Uterus (tissue), 4 donors: ENCODE measurements around the gene ZNF207. TPM values are rescaled to one million over a fixed set of nuclear protein-coding genes. Genes with fewer than 3 reads are reported as not detected.
"Not testable (repeated sequence)": the region's sequence is repeated elsewhere in the genome, so short reads cannot be mapped to it uniquely, and the experiment has no call there.

Source experiments
- DNase-seq, 2 donors: peaks; one replicate each; pipeline ENCODE4 v3.0.0-alpha.2; 2019 to 2020
- H3K27ac ChIP-seq, 2 donors: fragments of 200-600 bp; sonication (generic); 1 replicate in 1 of 2; 2 replicates in 1 of 2; pipeline ENCODE4 v1.5.1; 2016 to 2018
- H3K27me3 ChIP-seq, 2 donors: fragments of 200-600 bp; sonication (generic); one replicate each; pipeline ENCODE4 v1.5.1; 2018 to 2019; ENCODE audit warnings: control low read depth in 1 of 2
- H3K36me3 ChIP-seq, 2 donors: fragments of 200-600 bp; sonication (generic); one replicate each; pipeline ENCODE4 v1.5.1; 2019; ENCODE audit warnings: control low read depth in 1 of 2
- H3K4me1 ChIP-seq, 2 donors: fragments of 200-600 bp; sonication (generic); one replicate each; pipeline ENCODE4 v1.5.1; 2018 to 2019; ENCODE audit warnings: control low read depth in 1 of 2
- H3K4me3 ChIP-seq, 2 donors: fragments of 200-600 bp; sonication (generic); 1 replicate in 1 of 2; 2 replicates in 1 of 2; pipeline ENCODE4 v1.5.1; 2018 to 2019; ENCODE audit warnings: mild to moderate bottlenecking in 1 of 2
- H3K9me3 ChIP-seq, 2 donors: fragments of 200-600 bp; sonication (generic); one replicate each; pipeline ENCODE4 v1.5.1; 2019; ENCODE audit warnings: control low read depth in 1 of 2
- POLR2A ChIP-seq, 2 donors: fragments of 450-650 bp; IDR thresholded peaks; one replicate each; pipeline ENCODE4 v1.6.1; 2016; ENCODE audit warnings: antibody characterized with exemption in 2 of 2, mild to moderate bottlenecking in 1 of 2, moderate library complexity in 1 of 2
- intact Hi-C: fragments of 100-400 bp; cut with DNase I; formaldehyde crosslinking; loops from one replicate; pipeline ENCODE4 v1.15.1; 2023; ENCODE audit warnings: low total_unique reads
- total RNA-seq, 4 donors: library from RNA; depleted of rRNA in 3 of 4; stranded (reverse); fragments of >200 nt in 3 of 4; gene quantifications; one replicate each; pipeline versions ENCODE4 v1.1.0 to v1.2.4, GENCODE V29; 2014 to 2023
- TF ChIP-seq, protein P1 (sequence below), 4 experiments: fragments of 200-600 bp in 2 of 4; fragments of 450-650 bp in 2 of 4; sonication (generic) in 2 of 4; IDR thresholded peaks; one replicate each; pipeline ENCODE4 v1.5.1; 2016 to 2019; ENCODE audit warnings: antibody characterized with exemption in 4 of 4, mild to moderate bottlenecking in 2 of 4, moderate library complexity in 1 of 4
- donor health status: DM: yes; HTN: yes; CAD: no.

ZNF207 gene
- total RNA-seq, 4 donors from 2014 or later, result 82.1 to 252 (median 210) TPM

DNA sequence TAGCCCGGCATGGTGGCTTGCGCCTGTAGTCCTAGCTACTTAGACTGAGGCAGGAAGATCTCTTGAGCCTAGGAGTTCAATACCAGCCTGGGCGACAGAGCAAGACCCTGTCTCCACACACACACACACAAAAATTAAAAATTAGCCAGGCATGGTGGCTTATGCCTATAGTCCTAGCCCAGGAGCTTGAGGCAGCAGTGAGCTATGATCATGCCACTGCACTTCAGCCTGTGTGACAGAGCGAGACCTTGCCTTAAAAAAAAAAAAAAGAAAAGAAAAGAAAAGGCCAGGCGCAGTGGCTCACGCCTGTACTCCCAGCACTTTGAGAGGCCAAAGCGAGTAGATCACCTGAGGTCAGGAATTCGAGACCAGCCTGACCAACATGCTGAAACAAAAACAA lies 31.9 kb upstream of the ZNF207 start:
- Histone ChIP-seq H3K4me3 (no peak overlapping the region), H3K27me3 (no peaks in the 10 kb centered on the region), H3K9me3 (no peaks in the 10 kb centered on the region), H3K36me3 (no peaks in the 10 kb centered on the region), H3K4me1 (no peaks in the 10 kb centered on the region), H3K27ac (no peak overlapping the region)
- intact Hi-C loops, result no loop called here
- TF ChIP-seq, protein P1, sequence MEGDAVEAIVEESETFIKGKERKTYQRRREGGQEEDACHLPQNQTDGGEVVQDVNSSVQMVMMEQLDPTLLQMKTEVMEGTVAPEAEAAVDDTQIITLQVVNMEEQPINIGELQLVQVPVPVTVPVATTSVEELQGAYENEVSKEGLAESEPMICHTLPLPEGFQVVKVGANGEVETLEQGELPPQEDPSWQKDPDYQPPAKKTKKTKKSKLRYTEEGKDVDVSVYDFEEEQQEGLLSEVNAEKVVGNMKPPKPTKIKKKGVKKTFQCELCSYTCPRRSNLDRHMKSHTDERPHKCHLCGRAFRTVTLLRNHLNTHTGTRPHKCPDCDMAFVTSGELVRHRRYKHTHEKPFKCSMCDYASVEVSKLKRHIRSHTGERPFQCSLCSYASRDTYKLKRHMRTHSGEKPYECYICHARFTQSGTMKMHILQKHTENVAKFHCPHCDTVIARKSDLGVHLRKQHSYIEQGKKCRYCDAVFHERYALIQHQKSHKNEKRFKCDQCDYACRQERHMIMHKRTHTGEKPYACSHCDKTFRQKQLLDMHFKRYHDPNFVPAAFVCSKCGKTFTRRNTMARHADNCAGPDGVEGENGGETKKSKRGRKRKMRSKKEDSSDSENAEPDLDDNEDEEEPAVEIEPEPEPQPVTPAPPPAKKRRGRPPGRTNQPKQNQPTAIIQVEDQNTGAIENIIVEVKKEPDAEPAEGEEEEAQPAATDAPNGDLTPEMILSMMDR (IDR thresholded peaks at IDR 0.05), result no peak
- no peak for DNase-seq

DNA sequence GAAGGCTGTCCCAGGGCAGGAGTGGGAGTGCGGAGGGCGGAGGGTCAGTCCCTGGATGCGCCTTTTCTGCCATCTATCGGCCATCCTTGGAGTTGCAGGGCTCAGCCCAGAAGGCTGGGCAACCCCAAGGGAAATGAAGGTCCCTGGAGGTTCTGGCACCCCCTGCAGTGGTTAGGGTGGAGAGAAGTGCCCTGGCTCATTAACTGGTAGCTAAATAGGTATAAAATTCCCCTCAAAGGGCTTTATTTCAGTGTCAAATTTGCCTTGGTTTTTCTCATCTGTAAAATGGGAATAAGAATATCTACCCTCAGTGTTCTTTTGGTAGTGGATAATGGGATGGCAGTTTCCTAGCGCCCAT lies 30.4 kb upstream of the ZNF207 start:
- TF ChIP-seq, protein P1 (IDR thresholded peaks at IDR 0.05), result peak; percentile 93 to 97 (median 95)
- TF ChIP-seq POLR2A (IDR thresholded peaks at IDR 0.05), result no peak
- intact Hi-C loops, result no loop called here
- no peaks in the 10 kb centered on the region for H3K9me3 ChIP-seq
- no peaks in the 10 kb centered on the region for H3K36me3 ChIP-seq
- peak; percentile 72 to 79 for DNase-seq
- H3K4me1 ChIP-seq, result no peaks in the 10 kb centered on the region
- H3K27me3 ChIP-seq, result no peaks in the 10 kb centered on the region
- H3K27ac ChIP-seq, result no peak overlapping the region
- no peak overlapping the region for H3K4me3 ChIP-seq

DNA sequence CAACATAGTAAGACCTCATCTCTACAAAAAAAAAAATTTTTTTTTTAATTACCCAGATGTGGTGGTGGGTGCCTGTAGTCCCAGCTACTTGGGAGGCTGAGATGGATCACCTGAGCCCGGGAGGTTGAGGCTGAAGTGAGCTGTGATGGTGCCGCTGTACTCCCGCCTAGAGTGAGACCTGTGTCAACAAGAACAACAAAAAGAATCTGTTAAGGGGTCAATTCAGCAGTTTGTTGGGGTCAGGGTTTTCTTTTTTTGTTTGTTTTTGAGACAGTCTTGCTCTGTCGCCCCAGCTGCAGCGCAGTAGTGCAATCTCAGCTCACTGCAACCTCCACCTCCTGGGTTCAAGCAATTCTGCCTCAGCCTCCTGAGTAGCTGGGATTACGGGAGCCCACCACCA lies 29.9 kb upstream of the ZNF207 start:
- not testable (repeated sequence) for DNase-seq, H3K9me3 ChIP-seq, H3K27ac ChIP-seq, H3K27me3 ChIP-seq, H3K4me3 ChIP-seq, H3K36me3 ChIP-seq, H3K4me1 ChIP-seq
- intact Hi-C loops, result loop anchor here (5.0 kb wide), 1 partner anchor 63 kb away; no protein-coding TSS in a partner anchor

DNA sequence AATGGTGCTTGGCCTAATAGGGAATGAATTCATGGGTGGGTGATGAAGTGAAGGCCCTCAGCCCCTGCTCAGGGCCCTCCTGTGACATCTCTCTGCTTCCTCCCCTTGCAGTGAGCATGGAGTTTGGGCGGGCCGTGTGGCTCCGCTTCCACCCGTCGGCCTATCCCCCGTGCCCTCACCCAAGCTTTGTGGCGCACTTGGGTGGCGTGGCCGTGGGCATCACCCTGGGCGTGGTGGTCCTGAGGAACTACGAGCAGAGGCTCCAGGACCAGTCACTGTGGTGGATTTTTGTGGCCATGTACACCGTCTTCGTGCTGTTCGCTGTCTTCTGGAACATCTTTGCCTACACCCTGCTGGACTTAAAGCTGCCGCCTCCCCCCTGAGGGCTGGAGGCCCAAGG lies 29.1 kb upstream of the ZNF207 start:
- no peak overlapping the region for H3K4me3 ChIP-seq
- TF ChIP-seq, protein P1 (IDR thresholded peaks at IDR 0.05), result no peak
- no peak for TF ChIP-seq POLR2A (IDR thresholded peaks at IDR 0.05)
- intact Hi-C loops, result loop anchor here (5.0 kb wide), 1 partner anchor 64 kb away; no protein-coding TSS in a partner anchor
- no peaks in the 10 kb centered on the region for H3K36me3 ChIP-seq
- no peaks in the 10 kb centered on the region for H3K27me3 ChIP-seq
- no peak overlapping the region for H3K27ac ChIP-seq
- H3K4me1 ChIP-seq, result no peaks in the 10 kb centered on the region
- no peaks in the 10 kb centered on the region for H3K9me3 ChIP-seq
- DNase-seq, result no peak

DNA sequence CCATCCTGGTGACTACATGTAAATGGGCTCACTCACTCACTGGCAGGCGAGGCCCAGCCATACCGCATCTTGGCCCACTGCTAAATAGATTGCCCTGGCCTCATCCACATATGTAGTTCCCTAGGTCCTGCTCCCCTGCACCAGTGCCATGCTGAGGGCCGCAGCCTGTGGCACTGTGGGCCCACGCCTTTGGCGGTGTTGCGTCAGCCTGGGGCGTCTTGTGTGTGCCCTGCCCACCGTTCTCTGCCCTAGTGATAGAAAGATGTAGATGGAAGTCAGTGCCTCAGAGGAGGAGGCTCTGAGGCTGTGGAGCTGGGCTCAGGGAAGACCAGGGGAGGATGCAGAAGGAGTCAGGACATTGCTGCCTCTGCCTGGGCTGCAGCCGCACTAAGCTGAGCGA lies 26.9 kb upstream of the ZNF207 start:
- DNase-seq, result no peak
- TF ChIP-seq, protein P1 (IDR thresholded peaks at IDR 0.05), result no peak
- no peak for TF ChIP-seq POLR2A (IDR thresholded peaks at IDR 0.05)
- Histone ChIP-seq H3K9me3 (no peaks in the 10 kb centered on the region), H3K27me3 (no peaks in the 10 kb centered on the region), H3K4me1 (no peaks in the 10 kb centered on the region), H3K27ac (no peak overlapping the region), H3K36me3 (no peaks in the 10 kb centered on the region), H3K4me3 (no peak overlapping the region)
- intact Hi-C loops, result loop anchor here (5.0 kb wide), 1 partner anchor 66 kb away; no protein-coding TSS in a partner anchor
